Parathyroid adenoma (tissue), 2 donors: ENCODE data around the gene SMAD3.

Experiments used
- H2AFZ ChIP-seq: fragments of 300-600 bp; sonication (generic); one replicate; pipeline ENCODE4 v1.7.0; 2017; ENCODE audit warnings: antibody characterized with exemption, mild to moderate bottlenecking
- H3K27ac ChIP-seq: fragments of 300-600 bp; sonication (generic); one replicate; pipeline ENCODE4 v1.7.0; 2017
- H3K27me3 ChIP-seq: fragments of 300-600 bp; sonication (generic); one replicate; pipeline ENCODE4 v1.7.0; 2017; ENCODE audit warnings: low read length; ENCODE audit not compliant: control insufficient read depth, insufficient read depth
- H3K36me3 ChIP-seq: fragments of 300-600 bp; sonication (generic); one replicate; pipeline ENCODE4 v1.7.0; 2017; ENCODE audit warnings: low read length; ENCODE audit not compliant: control insufficient read depth, insufficient read depth
- H3K4me1 ChIP-seq: fragments of 300-600 bp; sonication (generic); one replicate; pipeline ENCODE4 v1.7.0; 2017; ENCODE audit warnings: control low read depth
- H3K4me2 ChIP-seq: fragments of 300-600 bp; sonication (generic); one replicate; pipeline ENCODE4 v1.7.0; 2017; ENCODE audit warnings: low read length
- H3K4me3 ChIP-seq: fragments of 300-600 bp; sonication (generic); one replicate; pipeline ENCODE4 v1.7.0; 2017; ENCODE audit warnings: low read depth, low read length
- H3K79me2 ChIP-seq: fragments of 300-600 bp; sonication (generic); one replicate; pipeline ENCODE4 v1.7.0; 2017; ENCODE audit warnings: control low read depth
- H3K9ac ChIP-seq: fragments of 300-600 bp; sonication (generic); one replicate; pipeline ENCODE4 v1.7.0; 2017; ENCODE audit warnings: mild to moderate bottlenecking
- H3K9me3 ChIP-seq: fragments of 300-600 bp; sonication (generic); one replicate; pipeline ENCODE4 v1.7.0; 2017; ENCODE audit warnings: low read length; ENCODE audit not compliant: control insufficient read depth
- TF ChIP-seq, protein P1 (sequence below): fragments of 300-600 bp; sonication (generic); IDR thresholded peaks from one replicate; pipeline ENCODE4 v1.7.0; 2017; ENCODE audit warnings: antibody characterized with exemption, mild to moderate bottlenecking
- donor health status: primary hyperparathyroidism.

SMAD3 gene

DNA sequence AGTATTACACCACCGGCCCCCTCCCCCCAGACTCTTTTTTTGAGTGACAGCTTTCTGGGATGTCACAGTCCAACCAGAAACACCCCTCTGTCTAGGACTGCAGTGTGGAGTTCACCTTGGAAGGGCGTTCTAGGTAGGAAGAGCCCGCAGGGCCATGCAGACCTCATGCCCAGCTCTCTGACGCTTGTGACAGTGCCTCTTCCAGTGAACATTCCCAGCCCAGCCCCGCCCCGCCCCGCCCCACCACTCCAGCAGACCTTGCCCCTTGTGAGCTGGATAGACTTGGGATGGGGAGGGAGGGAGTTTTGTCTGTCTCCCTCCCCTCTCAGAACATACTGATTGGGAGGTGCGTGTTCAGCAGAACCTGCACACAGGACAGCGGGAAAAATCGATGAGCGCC is 125.4 kb downstream of the SMAD3 start:
- H3K36me3 ChIP-seq, result no peaks in the 10 kb centered on the region
- no peak overlapping the region for H2AFZ ChIP-seq
- TF ChIP-seq, protein P1, sequence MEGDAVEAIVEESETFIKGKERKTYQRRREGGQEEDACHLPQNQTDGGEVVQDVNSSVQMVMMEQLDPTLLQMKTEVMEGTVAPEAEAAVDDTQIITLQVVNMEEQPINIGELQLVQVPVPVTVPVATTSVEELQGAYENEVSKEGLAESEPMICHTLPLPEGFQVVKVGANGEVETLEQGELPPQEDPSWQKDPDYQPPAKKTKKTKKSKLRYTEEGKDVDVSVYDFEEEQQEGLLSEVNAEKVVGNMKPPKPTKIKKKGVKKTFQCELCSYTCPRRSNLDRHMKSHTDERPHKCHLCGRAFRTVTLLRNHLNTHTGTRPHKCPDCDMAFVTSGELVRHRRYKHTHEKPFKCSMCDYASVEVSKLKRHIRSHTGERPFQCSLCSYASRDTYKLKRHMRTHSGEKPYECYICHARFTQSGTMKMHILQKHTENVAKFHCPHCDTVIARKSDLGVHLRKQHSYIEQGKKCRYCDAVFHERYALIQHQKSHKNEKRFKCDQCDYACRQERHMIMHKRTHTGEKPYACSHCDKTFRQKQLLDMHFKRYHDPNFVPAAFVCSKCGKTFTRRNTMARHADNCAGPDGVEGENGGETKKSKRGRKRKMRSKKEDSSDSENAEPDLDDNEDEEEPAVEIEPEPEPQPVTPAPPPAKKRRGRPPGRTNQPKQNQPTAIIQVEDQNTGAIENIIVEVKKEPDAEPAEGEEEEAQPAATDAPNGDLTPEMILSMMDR, result no peak
- no peaks in the 10 kb centered on the region for H3K27me3 ChIP-seq
- no peak overlapping the region for H3K27ac ChIP-seq
- no peak overlapping the region for H3K9ac ChIP-seq
- H3K4me3 ChIP-seq, result no peak overlapping the region
- no peaks in the 10 kb centered on the region for H3K9me3 ChIP-seq
- H3K79me2 ChIP-seq, result no peaks in the 10 kb centered on the region
- no peaks in the 10 kb centered on the region for H3K4me1 ChIP-seq
- H3K4me2 ChIP-seq, result no peak overlapping the region

DNA sequence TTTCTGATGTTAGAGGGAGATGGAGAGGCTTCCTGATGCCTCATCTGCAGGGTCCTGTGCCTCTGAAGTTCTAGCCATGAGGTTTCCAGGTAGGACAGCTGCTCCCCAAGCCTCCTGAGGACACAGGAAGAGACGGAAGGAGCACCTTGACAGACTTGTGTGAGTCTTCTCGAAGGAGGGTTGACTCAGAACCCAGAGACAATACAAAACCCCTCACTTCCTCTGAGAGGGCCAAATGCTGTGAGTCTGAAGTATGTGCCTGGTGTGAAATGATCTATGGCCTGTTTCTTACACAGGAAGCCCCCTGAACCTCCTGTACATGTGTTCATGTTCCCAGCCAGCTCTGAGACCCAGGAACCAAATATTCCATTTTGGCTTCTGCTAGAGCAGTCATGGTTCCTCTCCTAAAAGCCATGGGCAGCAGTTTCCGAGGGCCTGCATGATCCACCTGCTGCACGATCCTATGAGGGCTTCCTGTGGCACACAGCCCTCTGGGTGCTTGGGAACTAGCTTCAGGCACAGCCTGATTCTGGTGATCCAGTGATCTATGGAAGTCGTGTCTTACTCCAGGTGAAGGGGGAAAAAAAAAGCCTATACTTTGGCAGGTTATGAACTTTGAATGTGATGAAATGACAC is 126.9 kb downstream of the SMAD3 start:
- Histone ChIP-seq H3K4me1 (no peaks in the 10 kb centered on the region), H3K4me3 (no peak overlapping the region), H3K27me3 (no peaks in the 10 kb centered on the region), H3K27ac (no peak overlapping the region), H3K9ac (no peak overlapping the region), H3K36me3 (no peaks in the 10 kb centered on the region), H3K9me3 (no peaks in the 10 kb centered on the region), H2AFZ (no peak overlapping the region), H3K4me2 (no peak overlapping the region), H3K79me2 (no peaks in the 10 kb centered on the region)
- TF ChIP-seq, protein P1, result no peak

DNA sequence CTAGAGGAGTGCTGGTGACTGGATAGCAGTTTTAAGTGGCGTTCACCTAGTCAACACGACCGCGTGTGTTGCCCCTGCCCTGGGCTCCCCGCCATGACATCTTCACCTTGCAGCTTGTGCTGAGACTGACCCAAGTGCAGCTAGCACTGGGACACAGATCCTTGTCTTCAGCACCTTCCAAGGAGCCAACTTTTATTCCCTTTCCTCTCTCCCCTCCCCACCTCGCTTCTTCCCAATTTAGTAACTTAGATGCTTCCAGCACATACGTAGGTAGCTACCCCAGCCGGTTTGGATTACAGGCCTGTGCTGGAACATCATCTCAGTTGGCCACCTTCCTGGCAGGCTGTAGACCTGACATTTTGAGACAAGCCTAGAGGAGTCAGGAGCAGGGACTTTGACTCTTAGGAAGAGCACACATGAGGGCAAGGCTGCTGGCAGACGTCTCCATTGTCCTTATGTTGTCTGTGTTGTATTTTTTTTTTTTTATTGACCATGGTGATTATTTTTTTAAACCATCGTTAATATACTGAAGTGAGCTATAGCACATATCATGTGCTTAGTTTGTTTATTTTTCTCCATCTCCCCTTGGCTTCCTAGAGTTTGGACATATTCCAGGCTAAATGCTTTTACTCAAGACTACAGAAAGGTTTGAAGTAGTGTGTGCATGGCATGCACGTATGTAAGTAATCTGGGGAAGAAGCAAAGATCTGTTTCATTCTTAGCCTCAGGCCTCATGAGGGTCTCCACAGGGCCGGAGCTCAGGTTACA is 128.0 kb downstream of the SMAD3 start:
- TF ChIP-seq, protein P1, result no peak
- no peak overlapping the region for H3K4me2 ChIP-seq
- no peak overlapping the region for H3K9ac ChIP-seq
- H3K4me3 ChIP-seq, result no peak overlapping the region
- no peaks in the 10 kb centered on the region for H3K4me1 ChIP-seq
- H3K79me2 ChIP-seq, result no peaks in the 10 kb centered on the region
- no peaks in the 10 kb centered on the region for H3K27me3 ChIP-seq
- H2AFZ ChIP-seq, result no peak overlapping the region
- no peaks in the 10 kb centered on the region for H3K9me3 ChIP-seq
- H3K36me3 ChIP-seq, result no peaks in the 10 kb centered on the region
- no peak overlapping the region for H3K27ac ChIP-seq

DNA sequence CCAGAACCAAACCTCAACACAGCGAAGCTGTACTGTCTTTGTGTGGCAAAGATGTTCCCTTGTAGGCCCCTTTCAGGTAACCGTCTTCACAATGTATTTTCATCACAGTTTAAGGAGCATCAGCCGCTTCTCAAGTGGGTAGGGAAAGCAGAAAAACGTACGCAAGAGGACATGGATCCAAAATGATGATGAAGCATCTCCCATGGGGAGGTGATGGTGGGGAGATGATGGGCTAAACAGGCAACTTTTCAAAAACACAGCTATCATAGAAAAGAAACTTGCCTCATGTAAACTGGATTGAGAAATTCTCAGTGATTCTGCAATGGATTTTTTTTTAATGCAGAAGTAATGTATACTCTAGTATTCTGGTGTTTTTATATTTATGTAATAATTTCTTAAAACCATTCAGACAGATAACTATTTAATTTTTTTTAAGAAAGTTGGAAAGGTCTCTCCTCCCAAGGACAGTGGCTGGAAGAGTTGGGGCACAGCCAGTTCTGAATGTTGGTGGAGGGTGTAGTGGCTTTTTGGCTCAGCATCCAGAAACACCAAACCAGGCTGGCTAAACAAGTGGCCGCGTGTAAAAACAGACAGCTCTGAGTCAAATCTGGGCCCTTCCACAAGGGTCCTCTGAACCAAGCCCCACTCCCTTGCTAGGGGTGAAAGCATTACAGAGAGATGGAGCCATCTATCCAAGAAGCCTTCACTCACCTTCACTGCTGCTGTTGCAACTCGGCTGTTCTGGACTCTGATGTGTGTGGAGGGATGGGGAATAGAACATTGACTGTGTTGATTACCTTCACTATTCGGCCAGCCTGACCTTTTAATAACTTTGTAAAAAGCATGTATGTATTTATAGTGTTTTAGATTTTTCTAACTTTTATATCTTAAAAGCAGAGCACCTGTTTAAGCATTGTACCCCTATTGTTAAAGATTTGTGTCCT is 129.0 kb downstream of the SMAD3 start:
- Histone ChIP-seq H3K4me2 (no peak overlapping the region), H3K27ac (no peak overlapping the region), H3K4me3 (no peak overlapping the region), H3K9me3 (no peaks in the 10 kb centered on the region), H3K79me2 (no peaks in the 10 kb centered on the region), H3K27me3 (no peaks in the 10 kb centered on the region), H3K36me3 (no peaks in the 10 kb centered on the region), H2AFZ (no peak overlapping the region), H3K9ac (no peak overlapping the region), H3K4me1 (no peaks in the 10 kb centered on the region)
- TF ChIP-seq, protein P1, result no peak
